ENCODE data around the gene SV2B.

Gene SV2B

GRCh38 chr15:91234759-91235158 is 134.7 kb downstream of the SV2B start:
- no peak for DNase-seq (ENCODE audit: low read depth in 2 of 2)

- no peak for DNase-seq (ENCODE audit: low read depth in 2 of 2)
Measured at GRCh38 chr15:91235376-91235775, 135.3 kb downstream of the SV2B start.

- DNase-seq (ENCODE audit: low read depth in 2 of 2), result no peak
Measured at GRCh38 chr15:91237445-91237844, 137.4 kb downstream of the SV2B start.

- DNase-seq (ENCODE audit: low read depth in 2 of 2), result no peak
Measured at GRCh38 chr15:91238644-91239425, 138.8 kb downstream of the SV2B start.

- DNase-seq (ENCODE audit: low read depth in 2 of 2), result no peak
Measured at GRCh38 chr15:91243826-91244225, 143.8 kb downstream of the SV2B start.

- no peak for DNase-seq (ENCODE audit: low read depth in 2 of 2)
Measured at GRCh38 chr15:91244919-91245318, 144.9 kb downstream of the SV2B start.

- no peak for DNase-seq (ENCODE audit: low read depth in 2 of 2)
Measured at GRCh38 chr15:91246998-91247397, 146.9 kb downstream of the SV2B start.

- no peak for DNase-seq (ENCODE audit: low read depth in 2 of 2)
Measured at GRCh38 chr15:91249591-91249990, 149.5 kb downstream of the SV2B start.

GRCh38 chr15:91252322-91252721 is 152.3 kb downstream of the SV2B start:
- no peak for DNase-seq (ENCODE audit: low read depth in 2 of 2)

- no peak for DNase-seq (ENCODE audit: low read depth in 2 of 2)
Measured at GRCh38 chr15:91252756-91253155, 152.7 kb downstream of the SV2B start.

- no peak for DNase-seq (ENCODE audit: low read depth in 2 of 2)
Measured at GRCh38 chr15:91253605-91254004, 153.5 kb downstream of the SV2B start.

- DNase-seq (ENCODE audit: low read depth in 2 of 2), result no peak
Measured at GRCh38 chr15:91254766-91255165, 154.7 kb downstream of the SV2B start.

GRCh38 chr15:91255670-91256192 is 155.7 kb downstream of the SV2B start:
- DNase-seq (ENCODE audit: low read depth in 2 of 2), result no peak

- no peak for DNase-seq (ENCODE audit: low read depth in 2 of 2)
Measured at GRCh38 chr15:91257746-91258414, 157.8 kb downstream of the SV2B start.

GRCh38 chr15:91258415-91258759 is 158.3 kb downstream of the SV2B start:
- DNase-seq (ENCODE audit: low read depth in 2 of 2), result no peak

GRCh38 chr15:91259077-91259476 is 159.0 kb downstream of the SV2B start:
- DNase-seq (ENCODE audit: low read depth in 2 of 2), result no peak

GRCh38 chr15:91261345-91261744 is 161.3 kb downstream of the SV2B start:
- no peak for DNase-seq (ENCODE audit: low read depth in 2 of 2)

- DNase-seq (ENCODE audit: low read depth in 2 of 2), result no peak
Measured at GRCh38 chr15:91263632-91264531, 163.8 kb downstream of the SV2B start.

GRCh38 chr15:91264651-91265351 is 164.7 kb downstream of the SV2B start:
- no peak for DNase-seq (ENCODE audit: low read depth in 2 of 2)

- DNase-seq (ENCODE audit: low read depth in 2 of 2), result no peak
Measured at GRCh38 chr15:91265416-91265940, 165.4 kb downstream of the SV2B start.

GRCh38 chr15:91268510-91268909 is 168.5 kb downstream of the SV2B start:
- no peak for DNase-seq (ENCODE audit: low read depth in 2 of 2)
